GM12892 (cell line): Measurements from ENCODE around the gene SCML1.

Experiments used
- POLR2A ChIP-seq: IDR thresholded peaks from 2 replicates; pipeline ENCODE4 v1.6.1; 2011; ENCODE audit warnings: low read depth, low read length, control low read depth
- POLR2AphosphoS5 ChIP-seq: IDR thresholded peaks from 2 replicates; pipeline ENCODE4 v1.6.1; 2011; ENCODE audit warnings: low read depth, low read length, control low read depth

DNA sequence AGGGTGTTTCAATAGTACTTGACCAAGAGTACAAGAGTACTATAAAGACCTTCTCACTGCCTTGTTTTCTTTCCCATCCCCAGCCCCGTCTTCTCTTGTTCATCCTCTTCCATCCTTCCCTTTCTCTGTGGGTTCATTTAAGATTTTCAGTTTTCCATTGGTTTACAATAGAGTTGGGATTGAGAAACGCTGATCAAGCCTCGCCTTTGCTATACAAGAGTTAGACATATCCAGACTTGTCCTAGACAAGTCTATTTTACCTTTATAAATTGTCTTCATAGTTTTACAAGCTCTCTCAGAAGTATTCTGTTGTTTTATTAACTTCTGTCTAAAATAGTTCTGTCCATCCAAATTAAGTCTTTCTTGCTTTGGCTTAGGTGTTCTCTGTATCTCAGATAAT lies 29.6 kb upstream of the SCML1 start:
- TF ChIP-seq POLR2A = no peak
- no peak for TF ChIP-seq POLR2AphosphoS5
